HepG2 (cell line): ENCODE measurements around the gene ST6GALNAC4. TPM values are rescaled to one million over a fixed set of nuclear protein-coding genes. Genes with fewer than 3 reads are reported as not detected.

Source experiments
- ATAC-seq: fragments of 200-7000 bp; cut with Tn5 transposase; 3 replicates; pipeline ENCODE4 v1.9.1; 2020; ENCODE audit warnings: mild to moderate bottlenecking, moderate library complexity
- BruUV-seq: library from RNA; stranded (reverse); fragments of 400-500 nt; replicated peaks from 2 replicates; lab custom pipeline; 2021; lab: Mats Ljungman, UMichigan
- CTCF ChIA-PET: fragments of 300-600 bp; formaldehyde crosslinking; extraction: SDS; loops from one replicate; lab custom pipeline; 2021; ENCODE audit warnings: low total read pairs, inconsistent platforms, low intra/inter-chr PET ratio; lab: Yijun Ruan, JAX
- POLR2A ChIA-PET: fragments of 350-600 bp; sonication (Branson Sonifier 250); formaldehyde crosslinking; loops from one replicate; lab custom pipeline; 2020; ENCODE audit warnings: antibody characterized with exemption, inconsistent platforms; lab: Yijun Ruan, JAX
- DNase-seq: peaks from one replicate; pipeline ENCODE4 v3.0.0-alpha.2; 2015; ENCODE audit warnings: low spot score
- FAIRE-seq: peaks from 3 replicates; lab custom pipeline; 2011; peaks lifted over from hg19 to GRCh38; lab: Jason Lieb, UNC
- H2AFZ ChIP-seq: one replicate; pipeline ENCODE4 v1.6.1; 2011; ENCODE audit warnings: low read length, inconsistent platforms
- H3K27ac ChIP-seq: fragments of 300-600 bp; 3 replicates; pipeline ENCODE4 v1.8.0; 2011; ENCODE audit warnings: mixed run types, mild to moderate bottlenecking, mixed read lengths, low read length, inconsistent platforms; ENCODE audit not compliant: insufficient read depth; ENCODE audit errors: extremely low read length
- H3K27me3 ChIP-seq, 2 experiments: fragments of 200-600 bp in 1 of 2; 2 replicates in 1 of 2; 3 replicates in 1 of 2; pipeline versions ENCODE4 v1.6.0 to v1.8.0; 2011; ENCODE audit warnings: low read length in 2 of 2, mild to moderate bottlenecking in 2 of 2, moderate library complexity in 2 of 2, inconsistent platforms in 1 of 2; ENCODE audit not compliant: insufficient read depth in 2 of 2, control insufficient read depth in 1 of 2
- H3K36me3 ChIP-seq, 2 experiments: fragments of 200-600 bp in 1 of 2; replicated peaks in 1 of 2; 2 replicates in 1 of 2; 3 replicates in 1 of 2; pipeline versions ENCODE4 v1.5.1 to v1.8.0; 2011; ENCODE audit warnings: low read length in 2 of 2, inconsistent platforms in 1 of 2; ENCODE audit not compliant: insufficient read depth in 2 of 2, control insufficient read depth in 1 of 2
- H3K4me1 ChIP-seq: 2 replicates; pipeline ENCODE4 v1.5.1; 2012; ENCODE audit warnings: low read length, inconsistent platforms; ENCODE audit not compliant: insufficient read depth
- H3K4me2 ChIP-seq: 2 replicates; pipeline ENCODE4 v1.6.0; 2011; ENCODE audit warnings: low read depth, low read length, inconsistent platforms
- H3K4me3 ChIP-seq, 3 experiments: fragments of 200-600 bp in 1 of 3; sonication (generic), shearing (Covaris generic) in 1 of 3; replicated peaks in 1 of 3; 2 replicates each; pipeline ENCODE4 v1.5.1; 2011 to 2016; ENCODE audit warnings: low read length in 3 of 3, inconsistent platforms in 2 of 3, low read depth in 2 of 3, mild to moderate bottlenecking in 2 of 3, control low read depth in 1 of 3, mixed read lengths in 1 of 3; ENCODE audit not compliant: insufficient read depth in 1 of 3
- H3K79me2 ChIP-seq: one replicate; pipeline ENCODE4 v1.6.1; 2011; ENCODE audit warnings: low read length, inconsistent platforms; ENCODE audit not compliant: insufficient read depth
- H3K9ac ChIP-seq: 2 replicates; pipeline ENCODE4 v1.6.0; 2011; ENCODE audit warnings: mild to moderate bottlenecking, low read depth, low read length, inconsistent platforms; ENCODE audit not compliant: insufficient read depth
- H3K9me3 ChIP-seq: 2 replicates; pipeline ENCODE4 v1.5.1; 2012; ENCODE audit warnings: mild to moderate bottlenecking, low read length
- H4K20me1 ChIP-seq: 2 replicates; pipeline ENCODE4 v1.6.0; 2011; ENCODE audit warnings: inconsistent platforms, mild to moderate bottlenecking, low read length, moderate library complexity; ENCODE audit not compliant: insufficient read depth
- ATF1 ChIP-seq: IDR thresholded peaks from 2 replicates; pipeline ENCODE4 v1.6.1; 2016; ENCODE audit warnings: mild to moderate bottlenecking, control low read depth
- FOXA3 ChIP-seq: IDR thresholded peaks from 2 replicates; pipeline ENCODE4 v1.6.1; 2016; ENCODE audit warnings: missing genetic modification reagents, missing compliant biosample characterization
- MTA1 ChIP-seq: sonication (generic); formaldehyde crosslinking; IDR thresholded peaks from 2 replicates; pipeline ENCODE4 v1.4.0; 2020; ENCODE audit warnings: missing genetic modification reagents, mild to moderate bottlenecking, borderline replicate concordance
- NAIF1 ChIP-seq: sonication (generic); formaldehyde crosslinking; IDR thresholded peaks from 2 replicates; pipeline ENCODE4 v1.5.0; 2020; ENCODE audit warnings: mild to moderate bottlenecking, missing genetic modification reagents, borderline replicate concordance
- NFYB ChIP-seq: sonication (generic); formaldehyde crosslinking; IDR thresholded peaks from 2 replicates; pipeline ENCODE4 v1.4.0; 2020; ENCODE audit warnings: missing genetic modification reagents
- NR2F2 ChIP-seq: IDR thresholded peaks from 2 replicates; pipeline ENCODE4 v1.6.1; 2012; ENCODE audit warnings: low read depth, inconsistent platforms, borderline replicate concordance
- POLR2AphosphoS5 ChIP-seq: IDR thresholded peaks from 2 replicates; pipeline ENCODE4 v1.6.1; 2012; ENCODE audit warnings: low read depth, low read length
- RNF2 ChIP-seq: fragments of 450-650 bp; conservative IDR thresholded peaks from 2 replicates; pipeline ENCODE4 v1.6.1; 2016; ENCODE audit warnings: low read depth
- SRSF9 ChIP-seq: fragments of 200-400 bp; formaldehyde crosslinking; IDR thresholded peaks from 2 replicates; pipeline ENCODE4 v1.6.1; 2018; ENCODE audit warnings: borderline replicate concordance, mild to moderate bottlenecking, low read depth, low read length; ENCODE audit not compliant: insufficient read depth, poor library complexity, severe bottlenecking
- STAG1 ChIP-seq: sonication (generic); formaldehyde crosslinking; IDR thresholded peaks from 2 replicates; pipeline ENCODE4 v1.4.0; 2020; ENCODE audit warnings: missing genetic modification reagents
- ZNF629 ChIP-seq: sonication (generic); formaldehyde crosslinking; conservative IDR thresholded peaks from 2 replicates; pipeline ENCODE4 v1.5.0; 2020; ENCODE audit warnings: missing genetic modification reagents
- ZSCAN29 ChIP-seq: sonication (generic); formaldehyde crosslinking; conservative IDR thresholded peaks from 2 replicates; pipeline ENCODE4 v1.4.0; 2020; ENCODE audit warnings: mild to moderate bottlenecking, missing genetic modification reagents
- WGBS: methylation state at CpG from one replicate; pipeline ENCODE4 v1.1.6; 2017; ENCODE audit warnings: low lambda C conversion rate; 5-methylcytosine and 5-hydroxymethylcytosine counted together
- in situ Hi-C: cut with HindIII; loops from 2 replicates; pipeline ENCODE4 v1.10.0; 2017; ENCODE audit warnings: low pct_unique_long_range_greater_than_20kb; ENCODE audit not compliant: extremely low pct_ligation_motif_present
- intact Hi-C: fragments of 100-400 bp; cut with micrococcal nuclease; formaldehyde crosslinking; loops from one replicate; pipeline ENCODE4 v1.10.0; 2022; ENCODE audit not compliant: unreplicated experiment
- polyA plus RNA-seq, 8 experiments: library from polyadenylated mRNA; depleted of rRNA in 3 of 8; stranded (reverse) in 7 of 8; unstranded in 1 of 8; fragments of >200 nt; fragmentation: Illumina TruSeq in 4 of 8; extraction: Trizol in 4 of 8; gene quantifications; 2 replicates each; pipeline versions ENCODE4 v1.2.1 to v1.2.3, GENCODE V29; 2011 to 2016; ENCODE audit warnings: low read depth in 4 of 8, missing spikeins in 1 of 8, mixed read lengths in 1 of 8; ENCODE audit not compliant: insufficient read depth in 1 of 8
- total RNA-seq, 5 experiments: library from RNA; depleted of rRNA; stranded (reverse); fragments of >200 nt; fragmentation: Illumina TruSeq; extraction: Trizol; gene quantifications; 2 replicates each; pipeline ENCODE4 v1.2.3, GENCODE V29; 2016; ENCODE audit warnings: low read depth in 1 of 5
- TF ChIP-seq, protein P1 (sequence below): sonication (generic); formaldehyde crosslinking; IDR thresholded peaks from 2 replicates; pipeline ENCODE4 v1.5.0; 2020; ENCODE audit warnings: mild to moderate bottlenecking, missing genetic modification reagents
- TF ChIP-seq, protein P2 (sequence below): sonication (generic); formaldehyde crosslinking; IDR thresholded peaks from 2 replicates; pipeline ENCODE4 v1.9.0; 2022; ENCODE audit warnings: missing genetic modification reagents, mild to moderate bottlenecking, borderline replicate concordance

The ST6GALNAC4 gene
- total and polyA plus RNA-seq, 2 of the 13 experiments (the other 11 are each of a cell fraction or from before 2014, with no cell fraction given) = 18.8 to 27.7 TPM

GRCh38 chr9:127908660-127908926 lies 8.2 kb downstream of the ST6GALNAC4 start:
- Histone ChIP-seq H3K4me3 (no peak overlapping the region), H3K36me3 (peaks cover 7 to 15% of the 10 kb centered on the region in 2 experiments; a peak in 4 of 5 replicates), H3K4me1 (peaks cover 30% of the 10 kb centered on the region), H3K9ac (no peak overlapping the region), H3K4me2 (no peak overlapping the region), H3K9me3 (no peaks in the 10 kb centered on the region), H3K27me3 (no peaks in the 10 kb centered on the region), H4K20me1 (no peaks in the 10 kb centered on the region), H3K79me2 (no peaks in the 10 kb centered on the region), H2AFZ (no peak overlapping the region), H3K27ac (no peak overlapping the region)
- intact Hi-C loops = no loop called here
- POLR2A ChIA-PET = no interaction called here
- 100% methylated on average over 3 of the region's 10 CpGs for WGBS
- ATAC-seq (no peak), DNase-seq (no peak), FAIRE-seq (no peak)
- no peak for TF ChIP-seq ZSCAN29 (CRISPR knock-in tag)
- no peak for TF ChIP-seq STAG1
- TF ChIP-seq FOXA3 = no peak
- in situ Hi-C loops = no loop called here
- BruUV-seq = no TSS peak
- CTCF ChIA-PET = no interaction called here

DNA sequence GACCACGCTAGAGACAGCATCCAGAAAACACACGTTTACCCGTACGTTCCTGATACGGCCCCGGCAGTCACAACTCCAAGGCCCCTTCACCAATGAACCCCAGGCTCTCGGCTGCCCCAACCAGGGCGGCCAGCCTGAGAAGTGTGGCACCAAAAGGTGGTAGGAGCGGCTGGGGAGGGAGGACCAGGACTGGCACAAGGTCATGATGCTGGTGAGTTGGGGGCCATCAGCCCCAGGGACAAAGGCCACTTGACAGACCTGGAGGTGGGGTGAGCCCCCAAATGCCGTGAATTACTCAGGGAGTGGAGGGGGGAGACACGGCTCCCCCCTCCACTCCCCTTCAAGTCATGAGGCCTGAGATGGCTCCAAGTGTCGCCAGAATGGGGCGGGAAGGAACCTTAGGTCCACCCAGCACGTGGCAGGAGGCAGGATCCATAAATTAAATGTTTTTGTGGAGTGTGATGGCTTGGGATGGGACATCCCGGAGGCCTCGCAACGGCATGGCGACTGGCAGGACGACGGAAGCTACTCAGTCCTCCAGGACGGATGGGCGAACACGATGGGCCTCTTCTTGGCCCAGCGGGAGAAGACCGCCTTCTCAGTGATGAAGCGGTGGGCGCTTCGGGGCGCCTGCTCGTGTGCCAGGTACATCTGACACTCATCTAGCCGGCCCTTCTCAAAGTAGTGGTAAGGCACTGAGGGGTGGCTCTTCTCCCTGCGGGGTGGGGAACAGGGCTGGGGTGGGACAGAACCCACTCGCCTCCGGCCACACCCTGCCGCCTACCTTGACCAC lies 8.8 kb downstream of the ST6GALNAC4 start:
- ChIA-PET POLR2A (interaction anchor here (1.2 kb wide), 1 partner anchor 10 kb away, joined by 3 read pairs; no protein-coding TSS in a partner anchor), CTCF (no interaction called here)
- peaks cover 32% of the 10 kb centered on the region for H3K4me1 ChIP-seq
- H4K20me1 ChIP-seq = no peaks in the 10 kb centered on the region
- no peaks in the 10 kb centered on the region for H3K79me2 ChIP-seq
- TF ChIP-seq NFYB (CRISPR knock-in tag) = no peak
- TF ChIP-seq NAIF1 = no peak
- TF ChIP-seq, protein P1, sequence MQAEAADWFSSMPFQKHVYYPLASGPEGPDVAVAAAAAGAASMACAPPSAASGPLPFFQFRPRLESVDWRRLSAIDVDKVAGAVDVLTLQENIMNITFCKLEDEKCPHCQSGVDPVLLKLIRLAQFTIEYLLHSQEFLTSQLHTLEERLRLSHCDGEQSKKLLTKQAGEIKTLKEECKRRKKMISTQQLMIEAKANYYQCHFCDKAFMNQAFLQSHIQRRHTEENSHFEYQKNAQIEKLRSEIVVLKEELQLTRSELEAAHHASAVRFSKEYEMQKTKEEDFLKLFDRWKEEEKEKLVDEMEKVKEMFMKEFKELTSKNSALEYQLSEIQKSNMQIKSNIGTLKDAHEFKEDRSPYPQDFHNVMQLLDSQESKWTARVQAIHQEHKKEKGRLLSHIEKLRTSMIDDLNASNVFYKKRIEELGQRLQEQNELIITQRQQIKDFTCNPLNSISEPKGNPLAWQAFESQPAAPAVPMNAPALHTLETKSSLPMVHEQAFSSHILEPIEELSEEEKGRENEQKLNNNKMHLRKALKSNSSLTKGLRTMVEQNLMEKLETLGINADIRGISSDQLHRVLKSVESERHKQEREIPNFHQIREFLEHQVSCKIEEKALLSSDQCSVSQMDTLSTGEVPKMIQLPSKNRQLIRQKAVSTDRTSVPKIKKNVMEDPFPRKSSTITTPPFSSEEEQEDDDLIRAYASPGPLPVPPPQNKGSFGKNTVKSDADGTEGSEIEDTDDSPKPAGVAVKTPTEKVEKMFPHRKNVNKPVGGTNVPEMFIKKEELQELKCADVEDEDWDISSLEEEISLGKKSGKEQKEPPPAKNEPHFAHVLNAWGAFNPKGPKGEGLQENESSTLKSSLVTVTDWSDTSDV (CRISPR knock-in tag) = no peak
- TF ChIP-seq, protein P2, sequence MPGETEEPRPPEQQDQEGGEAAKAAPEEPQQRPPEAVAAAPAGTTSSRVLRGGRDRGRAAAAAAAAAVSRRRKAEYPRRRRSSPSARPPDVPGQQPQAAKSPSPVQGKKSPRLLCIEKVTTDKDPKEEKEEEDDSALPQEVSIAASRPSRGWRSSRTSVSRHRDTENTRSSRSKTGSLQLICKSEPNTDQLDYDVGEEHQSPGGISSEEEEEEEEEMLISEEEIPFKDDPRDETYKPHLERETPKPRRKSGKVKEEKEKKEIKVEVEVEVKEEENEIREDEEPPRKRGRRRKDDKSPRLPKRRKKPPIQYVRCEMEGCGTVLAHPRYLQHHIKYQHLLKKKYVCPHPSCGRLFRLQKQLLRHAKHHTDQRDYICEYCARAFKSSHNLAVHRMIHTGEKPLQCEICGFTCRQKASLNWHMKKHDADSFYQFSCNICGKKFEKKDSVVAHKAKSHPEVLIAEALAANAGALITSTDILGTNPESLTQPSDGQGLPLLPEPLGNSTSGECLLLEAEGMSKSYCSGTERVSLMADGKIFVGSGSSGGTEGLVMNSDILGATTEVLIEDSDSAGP (CRISPR knock-in tag) = no peak
- TF ChIP-seq ATF1 (CRISPR knock-in tag) = no peak
- TF ChIP-seq SRSF9 = no peak
- TF ChIP-seq NR2F2 = no peak
- TF ChIP-seq RNF2 = no peak
- no peak for TF ChIP-seq POLR2AphosphoS5
- no peak for TF ChIP-seq MTA1 (CRISPR knock-in tag)
- no peak for TF ChIP-seq ZNF629 (CRISPR knock-in tag)
- no peak overlapping the region for H3K27ac ChIP-seq
- DNase-seq (no peak), FAIRE-seq (no peak), ATAC-seq (no peak)
- intact Hi-C loops = no loop called here
- no peaks in the 10 kb centered on the region for H3K9me3 ChIP-seq
- H3K27me3 ChIP-seq = no peaks in the 10 kb centered on the region
- no peak overlapping the region for H3K4me2 ChIP-seq
- H3K36me3 ChIP-seq = peaks cover 7 to 15% of the 10 kb centered on the region in 2 experiments; a peak in 4 of 5 replicates
- no TSS peak for BruUV-seq
- no peak overlapping the region for H2AFZ ChIP-seq
- 89% methylated on average over 26 of the region's 35 CpGs for WGBS
- no peak overlapping the region for H3K4me3 ChIP-seq
- in situ Hi-C loops = no loop called here
- H3K9ac ChIP-seq = no peak overlapping the region
